WTC11 (cell line): ENCODE measurements around the gene CNTNAP1. TPM values are rescaled to one million over a fixed set of nuclear protein-coding genes. Genes with fewer than 3 reads are reported as not detected.

Experiments used
- ATAC-seq: fragments of 200-7000 bp; cut with Tn5 transposase; 2 replicates; pipeline ENCODE4 v1.10.0; 2021; ENCODE audit warnings: mild to moderate bottlenecking, moderate library complexity
- CTCF ChIA-PET: fragments of 300-600 bp; sonication (Branson Sonifier 250); formaldehyde crosslinking; loops from one replicate; lab custom pipeline; 2021; ENCODE audit warnings: antibody characterized with exemption; lab: Charles Lee
- POLR2A ChIA-PET: fragments of 350-600 bp; sonication (Branson Sonifier 250); formaldehyde crosslinking; loops from one replicate; lab custom pipeline; 2021; ENCODE audit warnings: antibody characterized with exemption; lab: Charles Lee
- DNase-seq: peaks from one replicate; pipeline ENCODE4 v3.0.0; 2021; ENCODE audit warnings: low spot score
- H3K27ac Mint-ChIP-seq: 2 replicates; pipeline ENCODE4 v1.8.0; 2021; ENCODE audit warnings: mixed read lengths
- H3K27me3 Mint-ChIP-seq: 2 replicates; pipeline ENCODE4 v1.8.0; 2021; ENCODE audit warnings: low read depth, mild to moderate bottlenecking, moderate library complexity, mixed read lengths
- H3K36me3 Mint-ChIP-seq: 2 replicates; pipeline ENCODE4 v1.8.0; 2021; ENCODE audit warnings: mixed read lengths
- H3K4me1 Mint-ChIP-seq: 2 replicates; pipeline ENCODE4 v1.8.0; 2022; ENCODE audit warnings: mixed read lengths
- H3K4me3 Mint-ChIP-seq: 2 replicates; pipeline ENCODE4 v1.8.0; 2021; ENCODE audit warnings: mild to moderate bottlenecking, moderate library complexity, mixed read lengths
- H3K9me3 Mint-ChIP-seq: 2 replicates; pipeline ENCODE4 v1.8.0; 2021; ENCODE audit warnings: mixed read lengths
- AR ChIP-seq: fragments of 250-450 bp; sonication (Bioruptor Pico); IDR thresholded peaks from 2 replicates; pipeline ENCODE4 v1.9.0; 2021; ENCODE audit warnings: mild to moderate bottlenecking
- HMGXB4 ChIP-seq: sonication (generic); formaldehyde crosslinking; IDR thresholded peaks from 2 replicates; pipeline ENCODE4 v1.8.1; 2023; ENCODE audit warnings: mild to moderate bottlenecking, moderate library complexity, missing genetic modification reagents
- KAT7 ChIP-seq: sonication (generic); formaldehyde crosslinking; IDR thresholded peaks from 2 replicates; pipeline ENCODE4 v1.8.1; 2023; ENCODE audit warnings: missing genetic modification reagents, mild to moderate bottlenecking, borderline replicate concordance
- NFE2L1 ChIP-seq: sonication (generic); formaldehyde crosslinking; IDR thresholded peaks from 2 replicates; pipeline ENCODE4 v1.8.1; 2023; ENCODE audit warnings: missing genetic modification reagents
- NFYB ChIP-seq: sonication (generic); formaldehyde crosslinking; conservative IDR thresholded peaks from 2 replicates; pipeline ENCODE4 v1.8.0; 2022; ENCODE audit warnings: low read depth, missing genetic modification reagents
- SP1 ChIP-seq: sonication (generic); formaldehyde crosslinking; conservative IDR thresholded peaks from 2 replicates; pipeline ENCODE4 v1.8.1; 2022; ENCODE audit warnings: missing genetic modification reagents
- ZNF121 ChIP-seq: sonication (generic); formaldehyde crosslinking; IDR thresholded peaks from 2 replicates; pipeline ENCODE4 v1.8.0; 2023; ENCODE audit warnings: missing genetic modification reagents
- ZNF317 ChIP-seq: sonication (generic); formaldehyde crosslinking; IDR thresholded peaks from 2 replicates; pipeline ENCODE4 v1.8.1; 2023; ENCODE audit warnings: low read depth, mild to moderate bottlenecking, moderate library complexity, missing genetic modification reagents, borderline replicate concordance
- ZNF423 ChIP-seq: fragments of 250-450 bp; sonication (Bioruptor Pico); IDR thresholded peaks from 2 replicates; pipeline ENCODE4 v2.1.2; 2022; ENCODE audit warnings: mild to moderate bottlenecking, moderate library complexity
- ZNF532 ChIP-seq: fragments of 250-450 bp; sonication (Bioruptor Pico); IDR thresholded peaks from 2 replicates; pipeline ENCODE4 v1.9.0; 2021; ENCODE audit warnings: mild to moderate bottlenecking, borderline replicate concordance
- ZNF671 ChIP-seq: fragments of 250-450 bp; sonication (Bioruptor Pico); IDR thresholded peaks from 2 replicates; pipeline ENCODE4 v1.8.0; 2021; ENCODE audit warnings: mild to moderate bottlenecking
- ZSCAN18 ChIP-seq: fragments of 250-450 bp; sonication (Bioruptor Pico); IDR thresholded peaks from 2 replicates; pipeline ENCODE4 v2.1.2; 2022; ENCODE audit warnings: mild to moderate bottlenecking, moderate library complexity
- total RNA-seq: library from RNA; stranded (reverse); gene quantifications from 3 replicates; pipeline ENCODE4 v1.2.3, GENCODE V29; 2021
- TF ChIP-seq, protein P1 (sequence below): sonication (generic); formaldehyde crosslinking; IDR thresholded peaks from 2 replicates; pipeline ENCODE4 v1.8.0; 2022; ENCODE audit warnings: mild to moderate bottlenecking, missing genetic modification reagents
- TF ChIP-seq, protein P2 (sequence below): fragments of 250-450 bp; sonication (Bioruptor Pico); IDR thresholded peaks from 2 replicates; pipeline ENCODE4 v1.9.0; 2021; ENCODE audit warnings: moderate library complexity, mild to moderate bottlenecking, inconsistent platforms, borderline replicate concordance
- TF ChIP-seq, protein P3 (sequence below): fragments of 250-450 bp; sonication (Bioruptor Pico); IDR thresholded peaks from 2 replicates; pipeline ENCODE4 v1.8.0; 2021; ENCODE audit warnings: mild to moderate bottlenecking
- TF ChIP-seq, protein P4 (sequence below): sonication (generic); formaldehyde crosslinking; IDR thresholded peaks from 2 replicates; pipeline ENCODE4 v1.8.0; 2023; ENCODE audit warnings: missing genetic modification reagents

Gene CNTNAP1
- total RNA-seq, 1 experiment from 2014 or later = 12.1 TPM

DNA sequence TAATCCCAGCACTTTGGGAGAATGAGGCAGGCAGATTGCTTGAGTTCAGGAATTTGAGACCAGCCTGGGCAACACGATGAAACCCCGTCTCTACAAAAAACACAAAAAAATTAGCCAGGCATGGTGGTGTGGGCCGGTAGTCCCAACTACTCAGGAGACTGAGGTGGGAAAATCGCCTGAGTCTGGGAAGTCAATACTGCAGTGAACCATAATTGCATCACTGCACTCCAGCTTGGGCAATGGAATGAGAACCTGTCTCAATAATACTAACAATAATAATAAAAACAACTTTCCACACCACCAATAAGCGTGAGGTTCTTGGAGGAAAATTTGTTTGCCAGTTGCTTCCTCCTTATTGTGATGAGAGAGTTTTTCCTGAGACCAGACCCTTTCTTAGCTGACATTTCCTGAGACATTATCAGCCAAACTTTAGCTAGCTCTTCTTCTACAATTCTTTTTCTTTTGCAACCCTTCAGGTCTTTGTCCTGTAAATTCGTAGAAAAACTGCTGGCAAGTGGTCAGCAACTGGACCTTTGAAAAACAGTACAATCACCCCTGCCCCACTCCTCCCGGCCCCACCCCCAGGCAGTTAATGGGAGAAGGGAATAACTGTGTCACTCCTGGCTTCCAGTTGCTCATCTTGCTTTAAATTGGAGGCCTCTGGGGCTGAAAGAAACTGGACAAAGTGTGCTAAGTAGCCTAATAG lies 66.0 kb downstream of the CNTNAP1 start (continued):
- TF ChIP-seq, protein P1, sequence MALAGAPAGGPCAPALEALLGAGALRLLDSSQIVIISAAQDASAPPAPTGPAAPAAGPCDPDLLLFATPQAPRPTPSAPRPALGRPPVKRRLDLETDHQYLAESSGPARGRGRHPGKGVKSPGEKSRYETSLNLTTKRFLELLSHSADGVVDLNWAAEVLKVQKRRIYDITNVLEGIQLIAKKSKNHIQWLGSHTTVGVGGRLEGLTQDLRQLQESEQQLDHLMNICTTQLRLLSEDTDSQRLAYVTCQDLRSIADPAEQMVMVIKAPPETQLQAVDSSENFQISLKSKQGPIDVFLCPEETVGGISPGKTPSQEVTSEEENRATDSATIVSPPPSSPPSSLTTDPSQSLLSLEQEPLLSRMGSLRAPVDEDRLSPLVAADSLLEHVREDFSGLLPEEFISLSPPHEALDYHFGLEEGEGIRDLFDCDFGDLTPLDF (CRISPR knock-in tag) = no peak
- TF ChIP-seq NFYB (CRISPR knock-in tag) = no peak
- TF ChIP-seq, protein P2, sequence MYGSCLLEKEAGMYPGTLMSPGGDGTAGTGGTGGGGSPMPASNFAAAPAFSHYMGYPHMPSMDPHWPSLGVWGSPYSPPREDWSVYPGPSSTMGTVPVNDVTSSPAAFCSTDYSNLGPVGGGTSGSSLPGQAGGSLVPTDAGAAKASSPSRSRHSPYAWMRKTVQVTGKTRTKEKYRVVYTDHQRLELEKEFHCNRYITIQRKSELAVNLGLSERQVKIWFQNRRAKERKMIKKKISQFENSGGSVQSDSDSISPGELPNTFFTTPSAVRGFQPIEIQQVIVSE (CRISPR knock-in tag) = no peak
- TF ChIP-seq, all 79 proteins: peak for 0

DNA sequence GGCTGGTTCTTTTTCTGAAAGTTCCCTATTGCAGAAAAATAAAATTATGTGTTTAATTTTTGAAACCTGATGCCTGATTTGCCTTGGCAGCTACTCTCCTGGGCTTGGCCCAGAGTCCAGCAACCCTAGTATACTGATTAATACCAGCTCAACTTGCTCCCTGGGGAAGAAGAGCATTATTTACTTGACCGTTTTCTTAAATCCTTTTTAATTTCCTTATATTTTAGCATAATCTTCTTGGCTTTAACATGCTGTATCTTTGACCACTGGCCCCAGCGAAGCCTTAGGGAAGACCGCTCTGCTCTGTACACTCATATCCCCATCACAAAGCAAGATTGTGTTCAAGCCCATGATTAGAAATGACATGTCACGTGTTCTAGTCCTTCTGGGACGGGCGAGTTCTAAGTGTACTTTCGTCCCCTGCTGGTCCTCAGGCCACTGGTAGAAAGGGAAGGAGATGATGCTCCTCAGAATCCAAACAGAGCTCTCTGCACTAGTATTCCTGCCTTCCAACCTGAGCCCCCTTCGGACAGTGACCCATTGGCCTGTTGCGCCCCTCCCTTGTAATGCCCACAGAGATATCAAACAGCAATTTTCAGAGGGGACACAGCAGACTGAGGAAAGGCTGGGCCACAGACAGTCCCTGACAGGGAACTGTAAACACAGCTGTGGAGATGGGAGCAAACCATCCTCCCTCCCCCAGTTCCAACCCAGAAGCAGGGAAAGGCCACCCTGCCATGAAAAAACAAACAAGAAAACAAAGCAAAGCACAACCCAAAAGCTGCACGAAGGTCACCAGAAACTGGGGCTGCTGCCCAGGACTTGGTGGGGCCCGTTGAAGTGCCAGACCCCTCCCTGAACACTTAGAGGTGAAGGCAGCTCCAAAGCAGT lies 66.8 kb downstream of the CNTNAP1 start:
- no peak for DNase-seq
- H3K4me3 Mint-ChIP-seq = no peak overlapping the region
- no peak for ATAC-seq
- ChIA-PET CTCF (interaction anchor here (1.3 to 8.0 kb wide), 5 partner anchors 12 to 75 kb away, joined by 3 to 117 read pairs (median 4); partner anchors contain the start of genes BECN1 and RAMP2), POLR2A (interaction anchor here (0.6 to 1.4 kb wide), 4 partner anchors 14 to 629 kb away, joined by 3 to 6 read pairs (median 5); no protein-coding TSS in a partner anchor)
- H3K36me3 Mint-ChIP-seq = no peaks in the 10 kb centered on the region
- peaks cover 6% of the 10 kb centered on the region for H3K9me3 Mint-ChIP-seq
- H3K27me3 Mint-ChIP-seq = peaks cover 38% of the 10 kb centered on the region
- no peak overlapping the region for H3K27ac Mint-ChIP-seq
- peaks cover 19% of the 10 kb centered on the region for H3K4me1 Mint-ChIP-seq
- TF ChIP-seq ZNF317 = no peak
- TF ChIP-seq, protein P3, sequence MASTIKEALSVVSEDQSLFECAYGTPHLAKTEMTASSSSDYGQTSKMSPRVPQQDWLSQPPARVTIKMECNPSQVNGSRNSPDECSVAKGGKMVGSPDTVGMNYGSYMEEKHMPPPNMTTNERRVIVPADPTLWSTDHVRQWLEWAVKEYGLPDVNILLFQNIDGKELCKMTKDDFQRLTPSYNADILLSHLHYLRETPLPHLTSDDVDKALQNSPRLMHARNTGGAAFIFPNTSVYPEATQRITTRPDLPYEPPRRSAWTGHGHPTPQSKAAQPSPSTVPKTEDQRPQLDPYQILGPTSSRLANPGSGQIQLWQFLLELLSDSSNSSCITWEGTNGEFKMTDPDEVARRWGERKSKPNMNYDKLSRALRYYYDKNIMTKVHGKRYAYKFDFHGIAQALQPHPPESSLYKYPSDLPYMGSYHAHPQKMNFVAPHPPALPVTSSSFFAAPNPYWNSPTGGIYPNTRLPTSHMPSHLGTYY (CRISPR knock-in tag) = no peak
- no peak for TF ChIP-seq ZNF532 (CRISPR knock-in tag)
- no peak for TF ChIP-seq SP1 (CRISPR knock-in tag)
- TF ChIP-seq KAT7 (CRISPR knock-in tag) = no peak
- TF ChIP-seq, protein P4, sequence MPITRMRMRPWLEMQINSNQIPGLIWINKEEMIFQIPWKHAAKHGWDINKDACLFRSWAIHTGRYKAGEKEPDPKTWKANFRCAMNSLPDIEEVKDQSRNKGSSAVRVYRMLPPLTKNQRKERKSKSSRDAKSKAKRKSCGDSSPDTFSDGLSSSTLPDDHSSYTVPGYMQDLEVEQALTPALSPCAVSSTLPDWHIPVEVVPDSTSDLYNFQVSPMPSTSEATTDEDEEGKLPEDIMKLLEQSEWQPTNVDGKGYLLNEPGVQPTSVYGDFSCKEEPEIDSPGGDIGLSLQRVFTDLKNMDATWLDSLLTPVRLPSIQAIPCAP (CRISPR knock-in tag) = no peak
- TF ChIP-seq ZNF671 (CRISPR knock-in tag) = no peak
- no peak for TF ChIP-seq AR (CRISPR knock-in tag)
- TF ChIP-seq ZNF423 = no peak
- no peak for TF ChIP-seq ZSCAN18 (CRISPR knock-in tag)
- TF ChIP-seq NFE2L1 = no peak
- no peak for TF ChIP-seq ZNF121 (CRISPR knock-in tag)
- no peak for TF ChIP-seq HMGXB4
